Kidney epithelial cell (primary cell): ENCODE results near the gene ZNF106. TPM values are rescaled to one million over a fixed set of nuclear protein-coding genes. Genes with fewer than 3 reads are reported as not detected.

Experiments
- DNase-seq: peaks from one replicate; pipeline ENCODE4 v3.0.0-alpha.2; 2010; ENCODE audit warnings: low read depth
- H3K27me3 ChIP-seq: 2 replicates; pipeline ENCODE4 v1.6.0; 2011; ENCODE audit warnings: low read length; ENCODE audit not compliant: control insufficient read depth, insufficient read depth
- H3K36me3 ChIP-seq: 2 replicates; pipeline ENCODE4 v1.5.1; 2011; ENCODE audit warnings: low read length; ENCODE audit not compliant: control insufficient read depth, insufficient read depth
- H3K4me3 ChIP-seq: 2 replicates; pipeline ENCODE4 v1.5.1; 2011; ENCODE audit warnings: low read depth, mild to moderate bottlenecking, control low read depth, low read length
- total RNA-seq: library from RNA; depleted of rRNA; stranded (reverse); fragments of >200 nt; gene quantifications from 2 replicates; pipeline ENCODE4 v1.2.3, GENCODE V29; 2015
- TF ChIP-seq, protein P1 (sequence below): IDR thresholded peaks from 2 replicates; pipeline ENCODE4 v1.5.1; 2011; ENCODE audit warnings: mild to moderate bottlenecking, moderate library complexity, low read length, control low read depth, inconsistent platforms; ENCODE audit not compliant: insufficient read depth, poor library complexity, severe bottlenecking

ZNF106 gene
- total RNA-seq, 1 donor from 2014 or later, result 32.5 TPM

DNA sequence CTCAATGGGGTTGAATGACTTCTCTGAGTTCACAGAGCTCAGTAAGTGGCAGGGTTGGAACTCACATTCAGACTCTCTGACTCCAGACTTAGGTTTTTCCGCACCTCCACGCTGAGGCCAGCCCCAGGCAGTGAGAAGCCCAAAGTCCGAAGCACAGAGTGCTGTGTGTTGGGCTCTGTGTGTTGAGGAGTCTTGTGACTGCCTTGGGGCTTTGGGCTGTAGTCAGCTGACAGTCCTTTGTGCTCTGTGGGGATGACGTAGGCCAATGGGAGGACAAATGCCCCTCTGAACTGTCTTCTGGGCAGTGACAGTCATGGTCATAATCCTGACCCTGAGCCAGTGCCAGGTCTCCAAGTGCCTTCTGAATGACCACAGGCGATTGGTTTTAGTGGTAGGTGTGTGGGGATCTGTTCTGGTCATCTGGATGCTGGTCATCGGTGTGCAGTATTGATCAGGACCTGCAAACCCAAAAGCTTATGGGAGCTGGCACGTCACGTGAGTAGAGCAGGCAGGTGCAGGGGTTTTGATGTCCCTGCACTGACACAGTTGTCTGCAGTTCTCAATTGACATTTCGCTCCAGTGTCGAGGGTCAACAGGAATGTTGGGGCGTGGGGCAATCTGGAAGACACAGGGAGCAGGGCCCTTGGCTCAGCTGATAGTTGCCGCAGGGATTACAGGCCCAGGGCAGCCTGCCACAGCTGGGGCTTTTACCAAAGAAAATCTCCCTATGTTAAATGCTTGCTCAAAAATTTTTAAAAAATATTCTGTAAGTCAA lies 86.3 kb downstream of the ZNF106 start:
- no peak for DNase-seq
- Histone ChIP-seq H3K27me3 (no peaks in the 10 kb centered on the region), H3K4me3 (no peak overlapping the region), H3K36me3 (no peaks in the 10 kb centered on the region)
- TF ChIP-seq, protein P1, sequence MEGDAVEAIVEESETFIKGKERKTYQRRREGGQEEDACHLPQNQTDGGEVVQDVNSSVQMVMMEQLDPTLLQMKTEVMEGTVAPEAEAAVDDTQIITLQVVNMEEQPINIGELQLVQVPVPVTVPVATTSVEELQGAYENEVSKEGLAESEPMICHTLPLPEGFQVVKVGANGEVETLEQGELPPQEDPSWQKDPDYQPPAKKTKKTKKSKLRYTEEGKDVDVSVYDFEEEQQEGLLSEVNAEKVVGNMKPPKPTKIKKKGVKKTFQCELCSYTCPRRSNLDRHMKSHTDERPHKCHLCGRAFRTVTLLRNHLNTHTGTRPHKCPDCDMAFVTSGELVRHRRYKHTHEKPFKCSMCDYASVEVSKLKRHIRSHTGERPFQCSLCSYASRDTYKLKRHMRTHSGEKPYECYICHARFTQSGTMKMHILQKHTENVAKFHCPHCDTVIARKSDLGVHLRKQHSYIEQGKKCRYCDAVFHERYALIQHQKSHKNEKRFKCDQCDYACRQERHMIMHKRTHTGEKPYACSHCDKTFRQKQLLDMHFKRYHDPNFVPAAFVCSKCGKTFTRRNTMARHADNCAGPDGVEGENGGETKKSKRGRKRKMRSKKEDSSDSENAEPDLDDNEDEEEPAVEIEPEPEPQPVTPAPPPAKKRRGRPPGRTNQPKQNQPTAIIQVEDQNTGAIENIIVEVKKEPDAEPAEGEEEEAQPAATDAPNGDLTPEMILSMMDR, result no peak

DNA sequence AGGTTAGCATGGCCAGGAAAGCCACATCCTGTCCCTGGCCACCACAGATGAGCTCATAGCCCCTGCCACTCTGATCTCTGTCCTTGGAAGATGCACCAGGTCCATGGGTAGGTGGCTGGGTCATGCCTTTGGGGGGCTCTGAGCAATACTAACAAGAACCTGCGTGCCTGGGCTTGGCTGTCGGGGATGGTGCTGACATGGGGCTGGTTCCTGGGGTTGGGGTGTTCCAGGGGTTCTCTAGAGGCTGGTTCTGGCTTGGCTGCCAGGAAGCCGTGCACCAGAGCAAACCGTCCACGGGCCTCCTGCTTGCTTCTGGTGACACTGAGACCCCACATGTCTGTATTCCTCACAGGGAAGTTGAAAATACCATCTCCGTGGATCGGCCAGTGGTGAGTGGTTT lies 87.6 kb downstream of the ZNF106 start:
- Histone ChIP-seq H3K4me3 (no peak overlapping the region), H3K27me3 (no peaks in the 10 kb centered on the region), H3K36me3 (no peaks in the 10 kb centered on the region)
- DNase-seq, result no peak
- TF ChIP-seq, protein P1, result no peak

DNA sequence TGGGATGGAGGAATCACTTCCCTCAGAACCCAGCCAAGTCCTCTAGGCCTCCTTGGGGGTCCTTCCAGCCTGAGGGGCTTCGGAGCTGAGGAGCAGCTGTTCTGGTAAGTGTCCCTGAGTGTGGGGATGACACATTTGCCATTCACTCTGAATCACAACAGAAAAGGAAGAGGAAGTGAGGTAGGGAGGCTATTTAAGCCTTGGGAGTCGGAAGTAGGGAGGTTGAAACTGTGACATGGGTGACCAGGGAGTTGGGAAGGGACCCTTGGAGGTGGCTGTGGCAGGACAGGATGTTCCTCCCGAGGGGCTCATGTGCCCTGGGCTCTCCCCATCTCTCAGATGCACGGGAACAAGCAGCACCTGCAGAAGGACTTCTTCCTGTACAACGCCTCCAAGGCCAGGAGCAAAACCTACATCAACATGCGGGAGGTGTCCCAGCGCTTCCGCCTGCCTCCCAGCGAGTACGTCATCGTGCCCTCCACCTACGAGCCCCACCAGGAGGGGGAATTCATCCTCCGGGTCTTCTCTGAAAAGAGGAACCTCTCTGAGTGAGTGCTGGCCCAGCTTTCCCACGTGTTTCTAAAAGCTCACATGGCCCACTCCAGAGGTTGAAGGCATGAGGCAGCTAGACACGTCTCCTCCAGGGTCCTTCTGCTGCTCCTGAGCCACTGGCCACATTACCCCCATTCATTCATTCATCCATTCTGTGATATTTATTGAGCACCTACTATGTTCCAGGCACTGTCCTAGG lies 88.3 kb downstream of the ZNF106 start:
- no peak overlapping the region for H3K4me3 ChIP-seq
- DNase-seq, result no peak
- TF ChIP-seq, protein P1, result no peak
- no peaks in the 10 kb centered on the region for H3K27me3 ChIP-seq
- H3K36me3 ChIP-seq, result no peaks in the 10 kb centered on the region

DNA sequence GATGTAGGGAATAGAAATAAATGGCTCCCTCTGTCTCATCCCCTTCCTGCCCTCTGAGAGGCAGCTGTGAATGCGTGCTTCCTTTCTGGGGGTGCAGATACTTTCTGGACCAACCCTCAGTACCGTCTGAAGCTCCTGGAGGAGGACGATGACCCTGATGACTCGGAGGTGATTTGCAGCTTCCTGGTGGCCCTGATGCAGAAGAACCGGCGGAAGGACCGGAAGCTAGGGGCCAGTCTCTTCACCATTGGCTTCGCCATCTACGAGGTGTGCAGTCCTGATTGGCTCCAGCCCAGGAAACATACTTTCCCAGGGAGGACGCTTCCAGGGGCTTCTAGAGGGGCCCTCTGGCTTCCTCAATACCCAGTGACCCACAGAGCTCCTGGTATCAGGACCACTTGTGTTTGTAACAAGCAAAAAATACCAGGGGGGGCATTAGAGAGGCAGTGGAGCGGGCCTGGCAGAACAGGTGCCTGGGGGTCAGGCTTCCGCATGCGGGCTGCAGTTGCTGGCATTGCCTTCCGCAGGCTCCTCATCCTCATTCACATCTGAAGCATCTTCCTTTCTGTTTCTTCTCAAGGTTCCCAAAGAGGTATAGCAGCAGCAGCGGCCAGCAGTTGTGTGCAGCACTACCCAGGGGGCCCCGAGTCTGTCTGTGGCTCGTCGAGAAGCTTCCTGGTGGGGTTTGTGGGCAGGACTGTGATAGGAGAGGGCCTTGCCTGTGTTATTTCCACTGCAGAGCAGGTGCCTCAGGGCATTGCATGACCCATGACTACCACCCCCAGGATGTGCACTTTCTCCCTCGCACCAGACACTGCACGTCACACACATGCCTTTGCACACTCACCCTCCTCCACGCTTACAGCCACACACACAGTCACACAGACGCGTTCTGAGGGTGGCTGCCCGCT lies 89.1 kb downstream of the ZNF106 start:
- DNase-seq, result no peak
- Histone ChIP-seq H3K27me3 (no peaks in the 10 kb centered on the region), H3K36me3 (no peaks in the 10 kb centered on the region), H3K4me3 (no peak overlapping the region)
- TF ChIP-seq, protein P1, result no peak

DNA sequence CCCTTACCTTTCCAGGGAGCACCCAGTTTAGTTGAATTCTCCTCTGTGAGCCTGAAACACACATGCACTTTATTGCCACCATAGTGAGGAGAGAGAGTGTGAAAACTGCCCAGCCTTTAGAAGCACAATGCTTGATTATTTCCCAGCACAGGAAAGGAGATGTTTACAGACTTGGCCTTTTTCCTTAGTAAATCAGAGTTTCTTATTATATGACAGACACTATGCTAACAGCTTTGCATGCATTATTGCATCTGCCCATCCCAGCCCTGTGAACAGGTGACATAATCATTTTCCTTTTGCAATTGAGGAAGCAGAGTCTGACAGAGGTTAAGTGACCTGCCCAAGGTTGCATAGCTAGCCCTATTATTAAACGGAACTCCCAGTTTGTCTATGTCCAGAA lies 95.1 kb downstream of the ZNF106 start:
- TF ChIP-seq, protein P1, result no peak
- DNase-seq, result no peak
- no peaks in the 10 kb centered on the region for H3K36me3 ChIP-seq
- no peak overlapping the region for H3K4me3 ChIP-seq
- H3K27me3 ChIP-seq, result no peaks in the 10 kb centered on the region
